Measurements from ENCODE around the gene CHD2.

GRCh38 chr15:92955706-92956105, 55.6 kb downstream of the CHD2 start:
- TF ChIP-seq POLR2AphosphoS5 (IDR thresholded peaks at IDR 0.05; ENCODE audit: low read depth, low read length) (no peak), CTCF (IDR thresholded peaks at IDR 0.05) (no peak)
